GM18508 (cell line): ENCODE results near the gene EPPIN.

Experiments
- ATAC-seq: cut with Tn5 transposase; IDR thresholded peaks from one replicate; pipeline ENCODE4 v1.9.1; 2021; ENCODE audit warnings: moderate number of reproducible peaks; ENCODE audit not compliant: insufficient read depth, unreplicated experiment

The EPPIN gene

DNA sequence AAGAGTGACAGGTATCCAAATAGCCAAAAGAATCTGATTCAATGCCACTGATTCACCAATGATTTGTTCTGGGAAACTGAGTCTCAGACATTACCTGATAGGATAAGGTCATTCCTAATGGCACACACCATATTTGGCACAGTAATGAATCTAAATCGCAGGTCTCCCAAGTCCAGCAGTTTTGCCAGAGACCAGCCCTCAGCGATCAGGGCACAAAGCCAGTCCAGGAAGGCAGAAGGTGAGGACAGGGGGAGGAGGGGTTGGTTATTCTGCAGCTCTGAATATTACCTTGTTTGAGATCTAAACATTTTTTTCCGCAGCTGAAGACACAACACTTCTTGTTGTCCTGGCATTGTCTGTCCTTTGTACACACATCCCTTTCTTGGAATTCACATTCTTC lies 1.9 kb downstream of the EPPIN start:
- no peak for ATAC-seq

DNA sequence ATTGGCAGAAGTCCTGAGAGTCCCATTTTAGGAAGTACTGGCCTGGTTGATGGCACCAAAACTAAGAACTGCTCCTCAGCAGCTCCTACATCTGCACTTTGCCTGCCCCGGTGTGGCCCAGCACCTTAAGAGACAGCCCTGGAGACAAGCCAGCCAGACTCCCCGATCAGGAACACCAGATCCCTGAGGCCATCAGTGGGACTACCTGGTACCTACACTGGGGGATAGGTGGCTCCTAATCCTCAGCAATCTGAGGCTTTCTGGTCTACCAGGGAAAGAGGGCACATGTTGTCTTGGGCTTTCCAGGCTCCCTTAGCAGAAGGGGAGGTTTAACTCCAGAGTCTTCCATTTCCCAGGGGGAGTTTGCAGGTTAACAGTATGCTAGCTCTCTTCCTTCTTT lies 7.8 kb downstream of the EPPIN start, which contains the start of gene WFDC6:
Gene WFDC6, minus strand, starts transcription at position 101 of the 400 bp plus-strand sequence. Its CDS starts 75 bp downstream, at position 26.
- ATAC-seq = no peak

DNA sequence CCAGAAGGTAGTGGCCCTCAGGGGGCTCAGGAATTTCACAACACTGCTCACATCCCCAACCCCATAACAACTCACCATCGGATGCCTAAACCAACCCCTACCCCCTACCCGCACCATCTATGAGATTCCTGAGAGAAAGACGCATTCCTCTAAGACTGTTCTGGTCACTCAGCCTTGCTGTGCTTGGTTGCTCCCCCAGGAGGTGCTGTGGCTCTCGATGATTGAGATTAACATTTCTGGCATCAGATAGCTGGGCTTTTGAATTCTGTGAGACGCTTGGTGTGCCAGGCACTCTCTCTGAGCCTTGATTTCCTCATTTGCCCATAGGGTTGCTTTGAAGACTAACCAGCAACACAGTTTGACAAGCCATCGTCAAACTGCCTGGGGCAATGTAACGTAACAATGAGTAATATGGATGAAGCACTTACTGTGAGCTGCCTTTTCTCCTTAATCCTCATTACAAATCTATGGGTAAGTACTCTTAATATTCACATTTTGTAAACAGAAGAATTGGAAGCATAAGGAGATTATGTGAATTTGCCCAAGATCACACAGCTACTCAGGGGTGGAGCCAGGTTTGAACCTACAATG lies 8.9 kb downstream of the EPPIN start:
- ATAC-seq = no peak

DNA sequence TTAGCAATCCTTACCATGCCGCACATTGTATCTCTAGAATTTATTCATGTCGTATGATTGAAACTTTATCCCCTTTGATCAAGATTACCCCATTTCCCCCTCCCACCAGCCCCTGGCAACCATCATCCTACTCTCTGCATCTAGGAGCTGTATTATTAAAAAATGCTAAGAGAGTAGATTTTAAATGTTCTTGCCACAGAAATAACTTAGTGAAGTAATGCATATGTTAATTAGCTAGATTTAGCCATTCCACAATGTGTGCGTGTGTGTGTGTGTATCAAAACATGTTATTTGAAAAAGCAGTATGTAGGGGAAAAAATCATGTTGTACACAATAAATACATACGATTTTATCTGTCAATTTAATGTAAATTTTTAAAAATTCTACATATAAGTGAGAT lies 19.9 kb downstream of the EPPIN start:
- no peak for ATAC-seq

DNA sequence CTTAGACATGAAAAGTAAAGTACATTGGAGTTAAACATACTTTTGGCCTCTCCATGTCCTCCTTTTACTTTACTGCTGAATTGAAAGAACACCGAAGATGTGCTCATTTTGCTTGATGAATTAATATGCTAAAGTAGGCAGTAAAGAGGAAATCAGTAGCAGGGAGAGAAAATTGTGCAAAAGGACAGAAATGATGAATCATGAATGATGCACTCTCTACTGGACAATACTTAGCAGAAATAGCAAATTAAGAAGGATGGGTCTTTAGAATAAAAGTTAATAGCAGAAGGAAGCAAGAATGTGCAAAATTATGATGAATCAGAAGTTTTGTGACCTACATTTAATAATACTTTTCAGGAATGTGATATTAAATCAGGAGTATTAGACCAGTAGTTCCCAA lies 23.4 kb downstream of the EPPIN start:
- ATAC-seq = no peak

DNA sequence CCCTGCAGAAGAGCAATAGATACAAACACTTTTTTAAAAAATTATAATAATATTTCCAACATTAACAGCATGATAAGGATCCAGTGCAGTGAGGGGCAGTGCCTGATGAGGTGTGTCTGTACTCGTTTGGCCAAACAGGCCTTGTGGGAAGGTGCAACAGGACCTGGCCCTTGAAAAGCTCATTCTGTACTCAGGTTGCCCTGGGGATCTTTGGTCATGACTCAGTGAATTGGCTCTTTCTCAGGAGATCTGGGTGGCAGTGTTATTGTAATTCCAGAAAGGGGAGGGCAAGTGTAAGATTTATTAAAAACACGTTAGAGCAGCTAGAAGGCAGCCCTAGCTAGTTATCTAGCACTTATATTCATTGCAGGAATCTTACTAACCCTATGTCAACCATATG lies 28.9 kb downstream of the EPPIN start:
- no peak for ATAC-seq

DNA sequence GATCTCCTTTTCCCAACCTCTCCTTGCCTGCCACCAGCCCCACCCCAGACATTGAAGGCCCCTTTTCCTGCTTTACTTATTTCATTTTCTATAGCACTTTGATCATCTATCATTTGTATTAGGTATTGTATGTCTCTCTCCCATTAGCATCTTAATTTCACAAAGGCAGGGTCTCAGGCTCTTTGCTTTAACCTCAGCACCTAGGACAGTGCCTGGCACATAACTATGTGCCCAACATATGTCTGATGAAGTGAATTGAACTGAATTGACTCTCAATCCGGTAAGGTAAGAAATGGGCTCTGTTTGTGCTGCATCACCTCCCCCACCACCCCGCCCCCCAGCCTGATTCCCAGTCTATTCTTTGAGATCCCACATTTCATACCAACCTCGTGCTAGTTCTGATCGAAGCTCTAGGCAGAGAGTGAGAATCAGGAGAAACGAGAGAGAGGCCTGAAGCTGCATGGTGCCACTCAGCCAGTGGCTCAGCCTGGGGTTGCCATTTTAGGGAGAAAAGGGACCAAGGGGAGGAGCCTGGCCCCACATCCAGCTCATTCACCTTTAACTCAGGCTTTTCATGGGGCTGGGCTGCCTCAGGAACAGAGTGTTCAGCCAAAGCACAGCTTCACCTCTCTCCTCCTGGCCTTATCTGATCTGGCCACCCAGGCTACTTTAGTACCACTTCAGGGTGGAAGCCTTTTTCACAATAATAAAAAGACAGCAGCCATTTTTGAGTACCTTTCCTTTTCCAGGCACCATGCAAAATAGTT lies 31.9 kb downstream of the EPPIN start, which contains the start of gene SPINT3:
Gene SPINT3, minus strand, starts transcription at position 476 of the 767 bp plus-strand sequence. Its CDS starts 14 bp downstream, at position 462.
- ATAC-seq = no peak

DNA sequence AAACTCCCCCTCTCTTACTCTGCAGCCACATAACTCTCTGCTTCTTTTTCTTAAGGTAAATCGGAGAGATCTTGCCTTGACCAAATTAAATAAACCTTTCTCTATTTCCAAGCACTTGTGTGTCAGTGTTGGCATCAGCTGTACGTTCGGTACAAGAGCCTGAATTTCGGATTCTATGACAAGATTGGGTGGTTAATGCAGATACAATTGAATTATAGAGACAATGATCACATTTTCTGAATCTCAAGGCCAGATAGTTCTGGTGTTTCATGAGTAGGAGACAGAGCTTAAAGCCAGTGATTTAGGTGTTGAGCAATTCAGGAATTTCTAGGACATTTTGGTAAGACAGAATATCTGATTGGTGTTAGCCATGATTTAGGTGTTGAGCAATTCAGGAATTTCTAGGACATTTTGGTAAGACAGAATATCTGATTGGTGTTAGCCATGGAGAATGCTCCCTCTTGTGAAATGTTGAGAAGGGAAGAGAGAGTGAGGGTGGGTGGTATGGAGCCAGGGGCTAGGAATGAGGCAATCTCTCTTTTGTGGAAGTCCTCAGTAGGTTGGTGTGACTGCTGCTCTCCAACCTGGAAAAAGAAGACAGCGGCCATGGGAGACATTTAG lies 36.8 kb downstream of the EPPIN start:
- ATAC-seq = no peak

DNA sequence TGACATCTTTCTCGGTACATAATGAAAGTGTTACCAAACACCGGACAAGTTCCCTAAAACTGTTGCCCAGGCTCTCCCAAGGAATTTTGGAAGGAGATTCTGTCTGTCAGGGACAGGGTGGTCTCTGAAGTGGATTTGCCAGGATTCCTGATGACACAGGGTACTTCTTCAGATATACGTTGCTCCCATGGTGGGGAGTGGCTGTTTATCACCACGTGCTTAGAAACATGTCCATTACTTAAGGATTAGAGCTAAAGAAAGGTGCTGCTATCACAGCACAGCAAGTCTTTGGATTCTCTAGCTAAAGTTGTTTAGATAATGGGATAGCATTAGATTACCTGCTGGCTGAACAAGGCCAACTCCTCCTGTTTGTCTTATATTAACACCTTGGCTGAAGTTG lies 38.1 kb downstream of the EPPIN start:
- no peak for ATAC-seq

DNA sequence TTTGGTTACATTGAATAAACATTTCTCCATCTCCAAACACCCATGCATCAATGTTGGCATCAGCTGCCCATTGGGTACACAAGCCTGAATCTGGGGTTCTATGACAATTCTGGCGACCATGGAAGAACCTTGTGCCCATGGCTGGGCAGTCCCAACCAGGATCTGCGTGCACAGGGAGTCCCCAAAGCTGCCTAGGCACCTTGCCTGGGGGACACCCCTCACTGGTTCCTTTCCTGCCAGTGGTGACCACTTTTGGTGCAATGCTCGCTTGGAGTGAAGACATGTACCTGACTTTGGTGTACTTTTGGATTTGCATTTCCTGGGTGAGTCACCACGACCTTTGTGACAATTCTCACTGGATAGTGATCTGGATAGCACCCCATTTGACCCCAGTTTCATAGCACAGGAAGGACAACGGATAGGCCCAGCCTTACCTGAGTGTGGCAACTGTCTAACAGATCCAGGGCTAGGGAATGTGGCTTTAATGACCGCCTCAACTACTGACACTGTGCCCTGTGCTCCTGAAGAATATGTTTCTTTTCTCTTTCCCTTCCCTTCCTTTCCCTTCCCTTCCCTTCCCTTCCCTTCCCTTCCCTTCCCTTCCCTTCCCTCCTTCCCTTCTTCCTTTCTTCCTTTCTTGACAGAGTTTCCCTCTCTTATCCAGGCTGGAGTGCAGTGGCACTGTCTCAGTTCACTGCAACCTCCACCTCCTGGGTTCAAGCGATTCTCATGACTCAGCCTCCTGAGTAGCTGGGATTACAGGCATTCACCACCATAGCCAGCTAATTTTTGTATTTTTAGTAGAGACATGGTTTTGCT lies 38.9 kb downstream of the EPPIN start:
- ATAC-seq = no peak

DNA sequence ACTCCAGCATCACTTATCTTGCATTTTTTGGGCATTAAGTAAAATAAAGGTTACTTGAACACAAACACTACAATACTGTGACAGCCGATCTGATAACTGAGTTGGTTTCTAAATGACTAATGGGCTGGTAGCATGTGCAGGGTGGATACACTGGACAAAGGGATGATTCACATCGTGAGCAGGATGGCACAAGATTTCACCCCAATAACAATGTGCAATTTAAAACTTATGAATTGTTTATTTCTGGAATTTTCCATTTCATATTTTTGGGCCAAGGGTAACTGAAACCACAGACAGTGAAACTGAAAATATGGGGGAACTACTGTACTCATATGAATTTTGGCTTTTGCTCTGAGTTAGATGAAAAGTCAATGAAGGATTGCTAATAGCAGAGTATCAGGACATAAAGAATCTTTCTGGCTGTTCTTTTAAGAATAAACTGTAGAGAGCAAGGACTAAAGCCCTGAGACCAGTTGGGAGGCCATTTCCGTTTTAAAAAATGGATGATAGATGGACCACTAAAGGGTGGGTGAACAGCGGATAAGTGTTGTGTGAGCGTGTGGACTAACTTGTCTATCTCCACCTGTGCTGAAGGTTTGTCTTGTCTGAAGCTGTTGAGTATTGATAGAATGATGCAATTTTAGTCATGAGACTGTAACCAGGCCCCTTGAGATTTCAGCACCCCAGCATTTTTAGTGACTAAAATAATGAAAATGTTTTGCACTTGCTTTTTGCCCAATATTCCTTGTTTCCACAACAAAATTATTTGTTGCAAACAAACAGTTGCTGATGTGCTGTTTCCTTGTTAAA lies 40.0 kb downstream of the EPPIN start:
- no peak for ATAC-seq

DNA sequence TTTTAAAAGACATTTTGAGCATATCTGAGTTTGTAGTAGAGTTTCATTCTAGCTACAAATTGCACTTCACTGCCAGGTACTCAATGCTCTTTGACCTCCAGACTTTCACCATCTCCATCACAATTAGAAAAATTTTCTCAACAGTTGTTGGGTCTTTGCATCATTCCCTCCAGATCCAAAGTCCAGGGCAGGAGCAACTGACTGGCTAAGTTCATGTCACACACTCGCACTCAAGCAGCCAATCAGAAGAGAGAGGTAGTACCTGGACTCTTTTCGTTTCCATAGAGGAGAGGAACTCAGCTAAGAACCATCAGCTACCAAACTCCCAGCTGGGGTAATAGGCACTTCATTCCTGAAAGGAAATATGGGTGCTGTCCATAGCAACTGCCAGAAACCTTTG lies 40.8 kb downstream of the EPPIN start:
- no peak for ATAC-seq

DNA sequence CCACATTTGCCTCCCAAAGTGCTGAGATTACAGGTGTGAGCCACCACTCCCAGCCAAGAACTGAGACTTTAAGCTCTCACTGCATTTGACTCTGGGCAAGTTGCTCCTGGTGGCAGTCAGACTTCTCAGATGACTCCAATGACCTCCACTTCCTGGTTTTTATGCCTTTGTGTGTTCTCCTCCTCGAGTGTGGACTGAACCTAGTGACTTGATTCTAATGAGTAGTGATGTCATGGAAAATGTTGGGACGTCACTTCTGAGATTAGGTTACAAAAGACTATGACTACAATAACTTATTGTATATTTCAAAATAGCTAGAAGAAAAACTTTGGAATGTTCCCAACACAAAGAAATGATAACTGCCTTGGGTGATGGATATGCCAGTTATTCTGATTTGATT lies 43.8 kb downstream of the EPPIN start:
- no peak for ATAC-seq

DNA sequence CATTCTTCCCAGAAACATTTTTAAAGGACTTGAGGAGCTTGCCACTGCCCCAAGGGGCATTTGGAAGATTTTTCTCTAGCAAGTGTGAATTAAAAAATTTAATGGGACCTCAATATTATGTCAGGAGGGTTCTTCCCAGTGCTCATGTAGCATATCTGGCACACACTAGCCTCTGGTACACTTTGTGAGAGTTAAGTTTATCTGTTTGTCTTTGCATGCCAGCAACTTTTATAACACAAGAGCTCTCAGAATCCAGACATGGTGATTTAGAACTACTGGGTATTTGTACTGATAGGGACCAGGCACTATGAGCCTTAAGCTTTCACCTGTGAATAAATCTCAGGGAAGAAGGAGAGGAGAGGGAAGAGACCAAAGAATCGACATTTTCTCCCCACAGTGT lies 44.6 kb downstream of the EPPIN start:
- ATAC-seq = no peak

DNA sequence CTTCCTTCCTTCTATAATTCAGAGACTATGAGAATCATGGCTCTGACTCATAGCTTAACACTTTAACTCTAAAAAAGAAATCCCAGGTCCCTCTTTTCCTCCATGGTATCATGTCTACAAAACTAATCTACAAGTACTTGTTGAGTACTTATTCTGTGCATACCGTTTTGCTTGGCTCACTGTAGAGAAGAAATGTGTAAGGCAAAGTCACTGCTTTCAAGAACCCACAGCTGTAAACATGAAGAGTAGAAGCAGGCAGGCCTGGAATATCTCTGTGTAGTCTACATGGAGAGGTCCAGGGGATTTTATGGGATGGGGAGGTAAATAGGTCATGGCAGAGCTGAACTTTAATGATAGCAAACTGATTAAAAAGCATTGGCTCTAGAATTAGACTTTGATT lies 45.6 kb downstream of the EPPIN start:
- ATAC-seq = no peak

DNA sequence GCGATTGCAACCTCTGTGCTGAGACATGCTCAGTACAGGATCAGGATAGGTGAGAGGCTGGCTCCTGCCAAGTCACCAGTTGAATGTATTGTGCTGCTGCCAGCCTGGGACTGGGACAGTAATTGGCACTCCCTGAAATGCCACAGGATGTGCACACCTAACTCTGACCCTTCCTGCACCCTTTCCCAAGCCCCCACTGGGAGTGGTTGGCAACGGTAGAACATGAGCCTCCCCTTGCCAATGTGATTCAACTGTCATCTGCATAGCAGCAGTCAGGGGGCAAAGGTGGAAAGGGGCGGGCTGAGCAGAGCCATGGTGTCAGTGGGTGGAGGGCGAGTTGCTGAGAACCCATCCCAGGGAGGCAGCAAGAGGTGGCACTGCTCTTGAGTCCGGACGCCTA lies 47.2 kb downstream of the EPPIN start:
- ATAC-seq = no peak

DNA sequence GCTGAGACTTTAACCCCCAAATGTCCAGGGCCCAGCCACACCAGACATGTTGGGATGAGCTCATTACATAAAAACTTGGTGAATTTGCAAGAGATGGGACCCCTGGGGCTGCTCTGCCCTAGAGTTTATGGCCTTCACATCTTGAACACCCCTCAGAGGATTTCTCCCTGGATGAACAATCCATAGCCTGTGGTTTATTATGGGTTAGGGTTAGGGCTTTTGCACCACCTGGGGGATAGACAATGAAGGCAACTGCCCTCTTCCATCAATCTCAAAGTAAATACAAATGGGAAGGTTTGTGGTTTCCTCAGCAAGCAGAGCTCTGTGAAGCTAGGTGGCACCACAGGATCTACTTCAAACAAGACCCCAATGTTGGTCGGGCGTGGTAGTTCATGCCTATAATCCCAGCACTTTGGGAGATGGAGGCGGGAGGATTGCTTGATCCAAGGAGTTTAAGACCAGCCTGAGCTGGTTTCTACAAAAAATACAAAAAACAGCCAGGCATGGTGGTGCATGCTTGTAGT lies 49.2 kb downstream of the EPPIN start:
- ATAC-seq = no peak

DNA sequence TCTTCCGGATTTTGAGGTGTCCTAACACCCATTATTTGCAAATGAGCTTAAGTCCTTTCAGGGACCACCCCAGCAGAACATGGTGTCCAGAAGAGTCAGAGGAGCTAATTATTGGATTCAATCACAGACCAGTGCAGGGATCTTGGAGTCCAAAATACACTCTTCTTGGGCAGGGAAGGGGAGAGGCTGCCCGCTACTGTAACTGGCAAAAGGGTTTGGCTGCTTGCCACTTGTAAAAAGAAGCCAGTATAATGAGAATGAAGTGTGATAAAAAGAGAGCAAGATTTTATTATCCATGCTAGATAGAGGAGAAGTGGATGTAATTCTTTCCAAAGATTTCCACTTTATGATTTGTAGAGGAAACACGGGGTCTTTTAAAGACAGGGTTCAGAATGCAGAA lies 51.0 kb downstream of the EPPIN start:
- ATAC-seq = no peak

DNA sequence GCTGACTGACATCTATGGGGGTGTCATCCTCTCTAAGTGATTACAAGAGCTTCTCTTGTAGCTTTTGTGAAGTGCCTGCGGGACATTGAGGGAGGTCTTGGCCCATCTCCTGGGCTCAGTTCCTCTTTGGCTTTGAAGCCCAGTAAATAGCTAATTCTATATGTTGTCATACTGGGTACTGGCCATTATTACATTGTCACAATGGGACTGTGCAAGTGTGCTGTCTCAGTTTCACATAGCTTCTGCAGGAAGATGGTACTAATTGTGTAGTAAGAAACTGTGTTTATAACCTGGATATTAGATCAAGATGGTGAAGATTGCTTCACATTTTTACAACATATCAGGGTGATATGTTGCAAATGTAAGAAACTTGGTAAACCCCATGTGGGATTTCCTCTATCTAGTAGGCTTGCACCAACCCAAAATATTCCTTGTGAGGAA lies 51.7 kb downstream of the EPPIN start:
- no peak for ATAC-seq
